Activated T-helper 2 cell treated with anti-CD3 and anti-CD28 coated beads, Interferon-gamma antibody, Interleukin-2, Interleukin-4, amounts not matched to agents 10 μg/mL and 5 μg/mL and 100 μg/mL, durations not matched to agents 14 hours and 24 hours and 36 hours (primary cell): ENCODE measurements around the gene ZCCHC24. TPM values are rescaled to one million over a fixed set of nuclear protein-coding genes. Genes with fewer than 3 reads are reported as not detected.

Experiments used
- DNase-seq: peaks from one replicate; pipeline ENCODE4 v3.0.0; 2021; ENCODE audit warnings: low spot score
- H3K27ac Mint-ChIP-seq: one replicate; pipeline ENCODE4 v1.8.0; 2021; ENCODE audit warnings: mixed read lengths
- H3K27me3 Mint-ChIP-seq: one replicate; pipeline ENCODE4 v1.8.0; 2021; ENCODE audit warnings: low read depth, mixed read lengths
- H3K36me3 Mint-ChIP-seq: one replicate; pipeline ENCODE4 v1.8.0; 2021; ENCODE audit warnings: low read depth, mixed read lengths
- H3K4me1 Mint-ChIP-seq: one replicate; pipeline ENCODE4 v1.8.0; 2021; ENCODE audit warnings: low read depth, mixed read lengths
- H3K4me3 Mint-ChIP-seq: one replicate; pipeline ENCODE4 v1.8.0; 2021; ENCODE audit warnings: low read depth, mild to moderate bottlenecking, moderate library complexity, mixed read lengths
- H3K9me3 Mint-ChIP-seq: one replicate; pipeline ENCODE4 v1.8.0; 2021; ENCODE audit warnings: mixed read lengths
- intact Hi-C: fragments of 100-400 bp; cut with micrococcal nuclease; formaldehyde crosslinking; loops from one replicate; pipeline ENCODE4 v1.15.1; 2023
- total RNA-seq: library from RNA; stranded (reverse); gene quantifications from 2 replicates; pipeline ENCODE4 v1.2.3, GENCODE V29; 2022

ZCCHC24 gene
- total RNA-seq, 1 donor from 2014 or later: 2.1 TPM

- Mint-ChIP-seq H3K4me1 (no peaks in the 10 kb centered on the region), H3K4me3 (no peak overlapping the region), H3K36me3 (no peaks in the 10 kb centered on the region), H3K9me3 (no peaks in the 10 kb centered on the region), H3K27ac (no peak overlapping the region), H3K27me3 (no peaks in the 10 kb centered on the region)
- intact Hi-C loops: no loop called here
- no peak for DNase-seq
Measured at GRCh38 chr10:79406683-79407422, 38.6 kb downstream of the ZCCHC24 start.

GRCh38 chr10:79405995-79406515 lies 39.4 kb downstream of the ZCCHC24 start:
- Mint-ChIP-seq H3K27ac (no peak overlapping the region), H3K36me3 (no peaks in the 10 kb centered on the region)
- intact Hi-C loops: no loop called here

GRCh38 chr10:79405221-79405994 lies 40.0 kb downstream of the ZCCHC24 start:
- intact Hi-C loops: no loop called here
- Mint-ChIP-seq H3K9me3 (no peaks in the 10 kb centered on the region), H3K4me1 (no peaks in the 10 kb centered on the region), H3K4me3 (no peak overlapping the region), H3K27me3 (no peaks in the 10 kb centered on the region), H3K27ac (no peak overlapping the region), H3K36me3 (no peaks in the 10 kb centered on the region)
- DNase-seq: no peak

More at GRCh38 chr10:79405995-79406515, 39.4 kb downstream of the ZCCHC24 start:
- DNase-seq: no peak
- Mint-ChIP-seq H3K27me3 (no peaks in the 10 kb centered on the region), H3K4me3 (no peak overlapping the region), H3K9me3 (no peaks in the 10 kb centered on the region), H3K4me1 (no peaks in the 10 kb centered on the region)

- intact Hi-C loops: no loop called here
- Mint-ChIP-seq H3K27ac (no peak overlapping the region), H3K36me3 (no peaks in the 10 kb centered on the region), H3K27me3 (no peaks in the 10 kb centered on the region), H3K4me1 (no peaks in the 10 kb centered on the region), H3K9me3 (no peaks in the 10 kb centered on the region), H3K4me3 (no peak overlapping the region)
- no peak for DNase-seq
Measured at GRCh38 chr10:79404690-79405131, 40.7 kb downstream of the ZCCHC24 start.

- Mint-ChIP-seq H3K9me3 (no peaks in the 10 kb centered on the region), H3K4me3 (no peak overlapping the region), H3K36me3 (no peaks in the 10 kb centered on the region), H3K4me1 (no peaks in the 10 kb centered on the region), H3K27ac (no peak overlapping the region), H3K27me3 (no peaks in the 10 kb centered on the region)
- no peak for DNase-seq
- intact Hi-C loops: no loop called here
Measured at GRCh38 chr10:79404231-79404609, 41.2 kb downstream of the ZCCHC24 start.

GRCh38 chr10:79403441-79404230 lies 41.8 kb downstream of the ZCCHC24 start:
- Mint-ChIP-seq H3K36me3 (no peaks in the 10 kb centered on the region), H3K27me3 (no peaks in the 10 kb centered on the region), H3K4me3 (no peak overlapping the region), H3K9me3 (no peaks in the 10 kb centered on the region), H3K27ac (no peak overlapping the region), H3K4me1 (no peaks in the 10 kb centered on the region)
- no peak for DNase-seq
- intact Hi-C loops: no loop called here

- H3K9me3 Mint-ChIP-seq: no peaks in the 10 kb centered on the region
- H3K4me3 Mint-ChIP-seq: no peak overlapping the region
- H3K4me1 Mint-ChIP-seq: no peaks in the 10 kb centered on the region
- H3K36me3 Mint-ChIP-seq: no peaks in the 10 kb centered on the region
- intact Hi-C loops: no loop called here
- H3K27ac Mint-ChIP-seq: no peak overlapping the region
- DNase-seq: no peak
- H3K27me3 Mint-ChIP-seq: no peaks in the 10 kb centered on the region
Measured at GRCh38 chr10:79402951-79403350, 42.5 kb downstream of the ZCCHC24 start.

- DNase-seq: no peak
- Mint-ChIP-seq H3K9me3 (no peaks in the 10 kb centered on the region), H3K4me1 (no peaks in the 10 kb centered on the region), H3K27ac (no peak overlapping the region), H3K27me3 (no peaks in the 10 kb centered on the region), H3K36me3 (no peaks in the 10 kb centered on the region), H3K4me3 (no peak overlapping the region)
- intact Hi-C loops: no loop called here
Measured at GRCh38 chr10:79402625-79402946, 42.8 kb downstream of the ZCCHC24 start.

- no peak for DNase-seq
- H3K4me3 Mint-ChIP-seq: no peak overlapping the region
- H3K36me3 Mint-ChIP-seq: no peaks in the 10 kb centered on the region
- H3K9me3 Mint-ChIP-seq: no peaks in the 10 kb centered on the region
- no peak overlapping the region for H3K27ac Mint-ChIP-seq
- no peaks in the 10 kb centered on the region for H3K4me1 Mint-ChIP-seq
- intact Hi-C loops: no loop called here
- no peaks in the 10 kb centered on the region for H3K27me3 Mint-ChIP-seq
Measured at GRCh38 chr10:79401015-79401921, 44.2 kb downstream of the ZCCHC24 start.

- intact Hi-C loops: loop anchor here (1.0 kb wide), 1 partner anchor 67 kb away; no protein-coding TSS in a partner anchor
- H3K4me1 Mint-ChIP-seq: no peaks in the 10 kb centered on the region
- DNase-seq: peak; percentile 40
- H3K9me3 Mint-ChIP-seq: no peaks in the 10 kb centered on the region
- H3K27me3 Mint-ChIP-seq: peaks cover 4% of the 10 kb centered on the region
- H3K4me3 Mint-ChIP-seq: no peak overlapping the region
- no peaks in the 10 kb centered on the region for H3K36me3 Mint-ChIP-seq
- H3K27ac Mint-ChIP-seq: no peak overlapping the region
Measured at GRCh38 chr10:79400146-79401004, 45.0 kb downstream of the ZCCHC24 start.

- Mint-ChIP-seq H3K27me3 (peaks cover 7% of the 10 kb centered on the region), H3K4me3 (no peak overlapping the region), H3K9me3 (no peaks in the 10 kb centered on the region), H3K4me1 (no peaks in the 10 kb centered on the region), H3K27ac (no peak overlapping the region), H3K36me3 (no peaks in the 10 kb centered on the region)
- intact Hi-C loops: no loop called here
- no peak for DNase-seq
Measured at GRCh38 chr10:79399223-79399831, 46.1 kb downstream of the ZCCHC24 start.
